ENCODE data around the gene STK25.
"Not testable (repeated sequence)": the region's sequence is repeated elsewhere in the genome, so short reads cannot be mapped to it uniquely, and the experiment has no call there.

STK25 gene

DNA sequence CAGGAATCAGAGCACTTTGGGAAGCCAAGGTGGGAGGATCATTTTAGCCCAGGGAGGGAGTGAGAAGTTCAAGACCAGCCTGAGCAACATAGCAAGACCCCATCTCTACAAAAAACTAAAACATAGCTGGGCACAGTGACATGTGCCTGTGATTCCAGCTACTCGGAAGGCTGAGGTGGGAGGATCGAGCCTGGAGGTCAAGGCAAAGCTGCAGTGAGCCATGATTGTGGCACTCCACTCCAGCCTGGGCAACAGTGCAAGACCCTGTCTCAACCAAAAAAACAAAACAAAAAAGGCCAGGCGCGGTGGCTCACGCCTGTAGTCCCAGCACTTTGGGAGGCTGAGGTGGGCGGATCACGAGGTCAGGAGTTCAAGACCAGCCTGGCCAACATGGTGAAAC is 58.3 kb downstream of the STK25 start:
- not testable (repeated sequence) for H3K9me3 ChIP-seq (ENCODE audit: control insufficient read depth in 1 of 2, low read length in 2 of 2); H3K27ac ChIP-seq (ENCODE audit: low read depth, low read length); H3K4me3 ChIP-seq (ENCODE audit: low read depth in 1 of 2, low read length in 2 of 2); H3K9ac ChIP-seq (ENCODE audit: low read depth in 1 of 2, low read length in 2 of 2); H3K4me1 ChIP-seq (ENCODE audit: control insufficient read depth in 1 of 2, insufficient read depth in 2 of 2, low read length in 2 of 2); H3K27me3 ChIP-seq (ENCODE audit: control insufficient read depth in 1 of 2, insufficient read depth in 2 of 2, low read length in 2 of 2)
- peaks cover 13 to 37% of the 10 kb centered on the region in 2 donors for H3K36me3 ChIP-seq (ENCODE audit: control insufficient read depth in 1 of 2, insufficient read depth in 2 of 2, low read length in 2 of 2)

GRCh38 chr2:241445426-241445825 is 63.0 kb downstream of the STK25 start:
- H3K9me3 ChIP-seq (ENCODE audit: control insufficient read depth in 1 of 2, low read length in 2 of 2): no peaks in the 10 kb centered on the region
- no peak overlapping the region for H3K27ac ChIP-seq (ENCODE audit: low read depth, low read length)
- no peak overlapping the region for H3K4me3 ChIP-seq (ENCODE audit: low read depth in 1 of 2, low read length in 2 of 2)
- no peaks in the 10 kb centered on the region for H3K27me3 ChIP-seq (ENCODE audit: control insufficient read depth in 1 of 2, insufficient read depth in 2 of 2, low read length in 2 of 2)
- H3K4me1 ChIP-seq (ENCODE audit: control insufficient read depth in 1 of 2, insufficient read depth in 2 of 2, low read length in 2 of 2): no peaks in the 10 kb centered on the region
- peaks cover 31 to 73% of the 10 kb centered on the region in 2 donors for H3K36me3 ChIP-seq (ENCODE audit: control insufficient read depth in 1 of 2, insufficient read depth in 2 of 2, low read length in 2 of 2)
- H3K9ac ChIP-seq (ENCODE audit: low read depth in 1 of 2, low read length in 2 of 2): no peak overlapping the region

GRCh38 chr2:241443486-241444223 is 64.7 kb downstream of the STK25 start:
- Histone ChIP-seq H3K4me1 (ENCODE audit: control insufficient read depth in 1 of 2, insufficient read depth in 2 of 2, low read length in 2 of 2) (no peaks in the 10 kb centered on the region), H3K27ac (ENCODE audit: low read depth, low read length) (no peak overlapping the region), H3K4me3 (ENCODE audit: low read depth in 1 of 2, low read length in 2 of 2) (no peak overlapping the region), H3K27me3 (ENCODE audit: control insufficient read depth in 1 of 2, insufficient read depth in 2 of 2, low read length in 2 of 2) (no peaks in the 10 kb centered on the region), H3K9me3 (ENCODE audit: control insufficient read depth in 1 of 2, low read length in 2 of 2) (no peaks in the 10 kb centered on the region), H3K9ac (ENCODE audit: low read depth in 1 of 2, low read length in 2 of 2) (no peak overlapping the region), H3K36me3 (ENCODE audit: control insufficient read depth in 1 of 2, insufficient read depth in 2 of 2, low read length in 2 of 2) (peaks cover 36 to 75% of the 10 kb centered on the region in 2 donors)

Measured in duodenal mucosa (tissue), 2 donors.